HepG2 (cell line): ENCODE results near the gene APOA1. TPM values are rescaled to one million over a fixed set of nuclear protein-coding genes. Genes with fewer than 3 reads are reported as not detected.

Experiments
- ATAC-seq: fragments of 200-7000 bp; cut with Tn5 transposase; 3 replicates; pipeline ENCODE4 v1.9.1; 2020; ENCODE audit warnings: mild to moderate bottlenecking, moderate library complexity
- BruUV-seq: library from RNA; stranded (reverse); fragments of 400-500 nt; replicated peaks from 2 replicates; lab custom pipeline; 2021; lab: Mats Ljungman, UMichigan
- CTCF ChIA-PET: fragments of 300-600 bp; formaldehyde crosslinking; extraction: SDS; loops from one replicate; lab custom pipeline; 2021; ENCODE audit warnings: low total read pairs, inconsistent platforms, low intra/inter-chr PET ratio; lab: Yijun Ruan, JAX
- POLR2A ChIA-PET: fragments of 350-600 bp; sonication (Branson Sonifier 250); formaldehyde crosslinking; loops from one replicate; lab custom pipeline; 2020; ENCODE audit warnings: antibody characterized with exemption, inconsistent platforms; lab: Yijun Ruan, JAX
- DNase-seq: peaks from one replicate; pipeline ENCODE4 v3.0.0-alpha.2; 2015; ENCODE audit warnings: low spot score
- FAIRE-seq: peaks from 3 replicates; lab custom pipeline; 2011; peaks lifted over from hg19 to GRCh38; lab: Jason Lieb, UNC
- H2AFZ ChIP-seq: one replicate; pipeline ENCODE4 v1.6.1; 2011; ENCODE audit warnings: low read length, inconsistent platforms
- H3K27ac ChIP-seq: fragments of 300-600 bp; 3 replicates; pipeline ENCODE4 v1.8.0; 2011; ENCODE audit warnings: mixed run types, mild to moderate bottlenecking, mixed read lengths, low read length, inconsistent platforms; ENCODE audit not compliant: insufficient read depth; ENCODE audit errors: extremely low read length
- H3K27me3 ChIP-seq, 2 experiments: fragments of 200-600 bp in 1 of 2; 2 replicates in 1 of 2; 3 replicates in 1 of 2; pipeline versions ENCODE4 v1.6.0 to v1.8.0; 2011; ENCODE audit warnings: low read length in 2 of 2, mild to moderate bottlenecking in 2 of 2, moderate library complexity in 2 of 2, inconsistent platforms in 1 of 2; ENCODE audit not compliant: insufficient read depth in 2 of 2, control insufficient read depth in 1 of 2
- H3K36me3 ChIP-seq, 2 experiments: fragments of 200-600 bp in 1 of 2; replicated peaks in 1 of 2; 2 replicates in 1 of 2; 3 replicates in 1 of 2; pipeline versions ENCODE4 v1.5.1 to v1.8.0; 2011; ENCODE audit warnings: low read length in 2 of 2, inconsistent platforms in 1 of 2; ENCODE audit not compliant: insufficient read depth in 2 of 2, control insufficient read depth in 1 of 2
- H3K4me1 ChIP-seq: 2 replicates; pipeline ENCODE4 v1.5.1; 2012; ENCODE audit warnings: low read length, inconsistent platforms; ENCODE audit not compliant: insufficient read depth
- H3K4me2 ChIP-seq: 2 replicates; pipeline ENCODE4 v1.6.0; 2011; ENCODE audit warnings: low read depth, low read length, inconsistent platforms
- H3K4me3 ChIP-seq, 3 experiments: fragments of 200-600 bp in 1 of 3; sonication (generic), shearing (Covaris generic) in 1 of 3; replicated peaks in 1 of 3; 2 replicates each; pipeline ENCODE4 v1.5.1; 2011 to 2016; ENCODE audit warnings: low read length in 3 of 3, inconsistent platforms in 2 of 3, low read depth in 2 of 3, mild to moderate bottlenecking in 2 of 3, control low read depth in 1 of 3, mixed read lengths in 1 of 3; ENCODE audit not compliant: insufficient read depth in 1 of 3
- H3K79me2 ChIP-seq: one replicate; pipeline ENCODE4 v1.6.1; 2011; ENCODE audit warnings: low read length, inconsistent platforms; ENCODE audit not compliant: insufficient read depth
- H3K9ac ChIP-seq: 2 replicates; pipeline ENCODE4 v1.6.0; 2011; ENCODE audit warnings: mild to moderate bottlenecking, low read depth, low read length, inconsistent platforms; ENCODE audit not compliant: insufficient read depth
- H3K9me3 ChIP-seq: 2 replicates; pipeline ENCODE4 v1.5.1; 2012; ENCODE audit warnings: mild to moderate bottlenecking, low read length
- H4K20me1 ChIP-seq: 2 replicates; pipeline ENCODE4 v1.6.0; 2011; ENCODE audit warnings: inconsistent platforms, mild to moderate bottlenecking, low read length, moderate library complexity; ENCODE audit not compliant: insufficient read depth
- CHD2 ChIP-seq: IDR thresholded peaks from 2 replicates; pipeline ENCODE4 v1.6.1; 2011; ENCODE audit warnings: low read depth, low read length, improper control_type of control experiment
- KAT2B ChIP-seq: fragments of 150-350 bp; IDR thresholded peaks from 2 replicates; pipeline ENCODE4 v1.6.1; 2014; ENCODE audit warnings: low read depth, low read length, borderline replicate concordance
- KDM5B ChIP-seq: sonication (generic); formaldehyde crosslinking; IDR thresholded peaks from 2 replicates; pipeline ENCODE4 v1.4.0; 2020; ENCODE audit warnings: missing genetic modification reagents, mild to moderate bottlenecking, borderline replicate concordance
- ONECUT2 ChIP-seq: sonication (generic); formaldehyde crosslinking; IDR thresholded peaks from 2 replicates; pipeline ENCODE4 v1.4.0; 2020; ENCODE audit warnings: missing genetic modification reagents
- RCOR2 ChIP-seq: IDR thresholded peaks from 2 replicates; pipeline ENCODE4 v1.6.1; 2016; ENCODE audit warnings: missing biosample characterization, missing genetic modification reagents
- SOX6 ChIP-seq, 2 experiments: fragments of 450-650 bp in 1 of 2; sonication (generic) in 1 of 2; formaldehyde crosslinking in 1 of 2; IDR thresholded peaks; 2 replicates each; pipeline versions ENCODE4 v1.4.0 to v1.6.1; 2017 to 2020; ENCODE audit warnings: antibody characterized with exemption in 1 of 2, mild to moderate bottlenecking in 1 of 2, missing genetic modification reagents in 1 of 2
- SRF ChIP-seq: IDR thresholded peaks from 2 replicates; pipeline ENCODE4 v1.6.1; 2011; ENCODE audit warnings: mild to moderate bottlenecking, low read depth, low read length, moderate library complexity
- ZNF280D ChIP-seq: sonication (generic); formaldehyde crosslinking; IDR thresholded peaks from 2 replicates; pipeline ENCODE4 v1.5.1; 2020; ENCODE audit warnings: mild to moderate bottlenecking, missing genetic modification reagents
- ZNF432 ChIP-seq: sonication (generic); formaldehyde crosslinking; IDR thresholded peaks from 2 replicates; pipeline ENCODE4 v1.5.0; 2020; ENCODE audit warnings: missing genetic modification reagents, mild to moderate bottlenecking, borderline replicate concordance
- ZNF557 ChIP-seq: sonication (generic); formaldehyde crosslinking; IDR thresholded peaks from 2 replicates; pipeline ENCODE4 v1.4.0; 2020; ENCODE audit warnings: missing genetic modification reagents
- ZNF605 ChIP-seq: sonication (generic); formaldehyde crosslinking; IDR thresholded peaks from 2 replicates; pipeline ENCODE4 v1.8.0; 2022; ENCODE audit warnings: mild to moderate bottlenecking, missing genetic modification reagents
- WGBS: methylation state at CpG from one replicate; pipeline ENCODE4 v1.1.6; 2017; ENCODE audit warnings: low lambda C conversion rate; 5-methylcytosine and 5-hydroxymethylcytosine counted together
- in situ Hi-C: cut with HindIII; loops from 2 replicates; pipeline ENCODE4 v1.10.0; 2017; ENCODE audit warnings: low pct_unique_long_range_greater_than_20kb; ENCODE audit not compliant: extremely low pct_ligation_motif_present
- intact Hi-C: fragments of 100-400 bp; cut with micrococcal nuclease; formaldehyde crosslinking; loops from one replicate; pipeline ENCODE4 v1.10.0; 2022; ENCODE audit not compliant: unreplicated experiment
- polyA plus RNA-seq, 8 experiments: library from polyadenylated mRNA; depleted of rRNA in 3 of 8; stranded (reverse) in 7 of 8; unstranded in 1 of 8; fragments of >200 nt; fragmentation: Illumina TruSeq in 4 of 8; extraction: Trizol in 4 of 8; gene quantifications; 2 replicates each; pipeline versions ENCODE4 v1.2.1 to v1.2.3, GENCODE V29; 2011 to 2016; ENCODE audit warnings: low read depth in 4 of 8, missing spikeins in 1 of 8, mixed read lengths in 1 of 8; ENCODE audit not compliant: insufficient read depth in 1 of 8
- total RNA-seq, 5 experiments: library from RNA; depleted of rRNA; stranded (reverse); fragments of >200 nt; fragmentation: Illumina TruSeq; extraction: Trizol; gene quantifications; 2 replicates each; pipeline ENCODE4 v1.2.3, GENCODE V29; 2016; ENCODE audit warnings: low read depth in 1 of 5
- TF ChIP-seq, protein P1 (sequence below): sonication (generic); formaldehyde crosslinking; IDR thresholded peaks from 2 replicates; pipeline ENCODE4 v1.4.0; 2020; ENCODE audit warnings: mild to moderate bottlenecking, low read depth, missing genetic modification reagents
- TF ChIP-seq, protein P2 (sequence below): sonication (generic); formaldehyde crosslinking; IDR thresholded peaks from 2 replicates; pipeline ENCODE4 v1.4.0; 2020; ENCODE audit warnings: missing genetic modification reagents, borderline replicate concordance
- TF ChIP-seq, protein P3 (sequence below): sonication (generic); formaldehyde crosslinking; IDR thresholded peaks from 2 replicates; pipeline ENCODE4 v1.4.0; 2020; ENCODE audit warnings: missing genetic modification reagents, mild to moderate bottlenecking, borderline replicate concordance

APOA1 gene
- total and polyA plus RNA-seq, 2 of the 13 experiments (the other 11 are each of a cell fraction or from before 2014, with no cell fraction given) = 1,973 to 5,485 TPM

DNA sequence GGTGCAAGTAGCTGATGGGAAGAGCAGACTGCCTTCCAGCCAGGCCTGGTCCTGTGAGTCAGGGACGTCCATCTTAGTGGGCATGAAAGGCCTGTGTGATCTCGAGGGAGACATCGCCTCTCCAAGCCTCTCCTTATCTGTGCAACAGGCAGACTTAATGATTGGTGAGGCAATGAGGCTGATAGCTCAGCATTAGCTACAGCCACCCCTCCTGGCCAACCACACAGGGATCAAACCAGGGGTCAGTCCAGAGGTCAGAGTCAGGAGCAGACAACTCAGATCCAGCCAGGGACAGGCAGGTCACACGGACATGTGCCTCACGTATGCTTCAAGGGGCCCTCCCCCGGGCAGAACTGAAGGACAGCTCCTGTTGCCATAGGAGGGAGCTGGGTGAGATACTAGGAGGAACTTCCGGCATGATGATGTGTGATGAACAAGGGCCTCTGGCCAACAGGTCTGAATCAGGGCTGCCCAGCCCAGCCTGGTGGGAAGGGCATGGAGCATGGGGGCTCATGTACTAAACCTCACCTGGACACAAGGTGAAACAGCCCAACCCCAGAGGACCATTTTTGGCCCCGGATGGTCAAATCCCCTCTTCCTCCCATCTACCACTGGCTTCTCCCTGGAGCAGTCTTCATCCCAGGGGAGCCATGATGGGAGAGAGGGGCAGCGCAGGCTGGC, 10.5 kb downstream of the APOA1 start:
- Histone ChIP-seq H3K79me2 (peaks cover 16% of the 10 kb centered on the region), H4K20me1 (no peaks in the 10 kb centered on the region), H2AFZ (no peak overlapping the region), H3K4me3 (peak overlapping the region in 1 of 3 experiments; percentile 59; a peak in 2 of 6 replicates), H3K4me1 (peaks cover 93% of the 10 kb centered on the region), H3K4me2 (peak overlapping the region; percentile 81), H3K36me3 (no peaks in the 10 kb centered on the region), H3K27ac (peak overlapping the region; percentile 85), H3K9ac (peak overlapping the region; percentile 60), H3K9me3 (no peaks in the 10 kb centered on the region), H3K27me3 (no peaks in the 10 kb centered on the region)
- BruUV-seq = no TSS peak
- ChIA-PET POLR2A (interaction anchor here (1.2 to 18.4 kb wide), 7 partner anchors 11 to 318 kb away, joined by 3 to 1365 read pairs (median 105); partner anchors contain the start of genes APOA1, APOA5, BUD13 and ZPR1), CTCF (interaction anchor here (3.1 kb wide), 1 partner anchor 36 kb away, joined by 21 read pairs; the partner anchor contains the start of gene APOA5)
- DNase-seq (peak; percentile 85), FAIRE-seq (peak; percentile 97), ATAC-seq (peak; percentile 49)
- intact Hi-C loops (no loop called here), in situ Hi-C loops (no loop called here)
- 10% methylated on average over 2 of the region's 9 CpGs for WGBS
- TF ChIP-seq ONECUT2 = peak; percentile 63; the same call in 1 of the 2 replicates
- TF ChIP-seq CHD2 = no peak
- no peak for TF ChIP-seq KAT2B
- TF ChIP-seq ZNF280D = no peak
- TF ChIP-seq ZNF432 (CRISPR knock-in tag) = no peak
- TF ChIP-seq RCOR2 (CRISPR knock-in tag) = peak; percentile 99
- TF ChIP-seq ZNF557 = no peak
- TF ChIP-seq, protein P1, sequence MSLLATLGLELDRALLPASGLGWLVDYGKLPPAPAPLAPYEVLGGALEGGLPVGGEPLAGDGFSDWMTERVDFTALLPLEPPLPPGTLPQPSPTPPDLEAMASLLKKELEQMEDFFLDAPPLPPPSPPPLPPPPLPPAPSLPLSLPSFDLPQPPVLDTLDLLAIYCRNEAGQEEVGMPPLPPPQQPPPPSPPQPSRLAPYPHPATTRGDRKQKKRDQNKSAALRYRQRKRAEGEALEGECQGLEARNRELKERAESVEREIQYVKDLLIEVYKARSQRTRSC = no peak
- TF ChIP-seq, protein P2, sequence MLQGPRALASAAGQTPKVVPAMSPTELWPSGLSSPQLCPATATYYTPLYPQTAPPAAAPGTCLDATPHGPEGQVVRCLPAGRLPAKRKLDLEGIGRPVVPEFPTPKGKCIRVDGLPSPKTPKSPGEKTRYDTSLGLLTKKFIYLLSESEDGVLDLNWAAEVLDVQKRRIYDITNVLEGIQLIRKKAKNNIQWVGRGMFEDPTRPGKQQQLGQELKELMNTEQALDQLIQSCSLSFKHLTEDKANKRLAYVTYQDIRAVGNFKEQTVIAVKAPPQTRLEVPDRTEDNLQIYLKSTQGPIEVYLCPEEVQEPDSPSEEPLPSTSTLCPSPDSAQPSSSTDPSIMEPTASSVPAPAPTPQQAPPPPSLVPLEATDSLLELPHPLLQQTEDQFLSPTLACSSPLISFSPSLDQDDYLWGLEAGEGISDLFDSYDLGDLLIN = no peak
- TF ChIP-seq SRF = peak; percentile 49; the same call in 1 of the 2 replicates
- TF ChIP-seq SOX6 (IDR thresholded peaks at IDR 0.05) = no peak
- TF ChIP-seq SOX6 (CRISPR knock-in tag; IDR thresholded peaks at IDR 0.05) = peak; percentile 94
- TF ChIP-seq ZNF605 = peak; percentile 84
- TF ChIP-seq, protein P3, sequence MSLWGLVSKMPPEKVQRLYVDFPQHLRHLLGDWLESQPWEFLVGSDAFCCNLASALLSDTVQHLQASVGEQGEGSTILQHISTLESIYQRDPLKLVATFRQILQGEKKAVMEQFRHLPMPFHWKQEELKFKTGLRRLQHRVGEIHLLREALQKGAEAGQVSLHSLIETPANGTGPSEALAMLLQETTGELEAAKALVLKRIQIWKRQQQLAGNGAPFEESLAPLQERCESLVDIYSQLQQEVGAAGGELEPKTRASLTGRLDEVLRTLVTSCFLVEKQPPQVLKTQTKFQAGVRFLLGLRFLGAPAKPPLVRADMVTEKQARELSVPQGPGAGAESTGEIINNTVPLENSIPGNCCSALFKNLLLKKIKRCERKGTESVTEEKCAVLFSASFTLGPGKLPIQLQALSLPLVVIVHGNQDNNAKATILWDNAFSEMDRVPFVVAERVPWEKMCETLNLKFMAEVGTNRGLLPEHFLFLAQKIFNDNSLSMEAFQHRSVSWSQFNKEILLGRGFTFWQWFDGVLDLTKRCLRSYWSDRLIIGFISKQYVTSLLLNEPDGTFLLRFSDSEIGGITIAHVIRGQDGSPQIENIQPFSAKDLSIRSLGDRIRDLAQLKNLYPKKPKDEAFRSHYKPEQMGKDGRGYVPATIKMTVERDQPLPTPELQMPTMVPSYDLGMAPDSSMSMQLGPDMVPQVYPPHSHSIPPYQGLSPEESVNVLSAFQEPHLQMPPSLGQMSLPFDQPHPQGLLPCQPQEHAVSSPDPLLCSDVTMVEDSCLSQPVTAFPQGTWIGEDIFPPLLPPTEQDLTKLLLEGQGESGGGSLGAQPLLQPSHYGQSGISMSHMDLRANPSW (CRISPR knock-in tag) = peak; percentile 75; the same call in 1 of the 2 replicates
- TF ChIP-seq KDM5B (CRISPR knock-in tag) = peak; percentile 88
